Measurements from ENCODE around the gene C22orf15.

C22orf15 gene

GRCh38 chr22:23789638-23790037 is 26.8 kb downstream of the C22orf15 start:
- no peak for FAIRE-seq

GRCh38 chr22:23790819-23791737 is 28.3 kb downstream of the C22orf15 start:
- no peak for FAIRE-seq

- FAIRE-seq: no peak
Observed at GRCh38 chr22:23791738-23792645, 29.2 kb downstream of the C22orf15 start.

GRCh38 chr22:23793326-23793725 is 30.5 kb downstream of the C22orf15 start:
- no peak for FAIRE-seq

GRCh38 chr22:23796461-23796860 is 33.7 kb downstream of the C22orf15 start:
- no peak for FAIRE-seq

GRCh38 chr22:23800297-23801237 is 37.8 kb downstream of the C22orf15 start:
- FAIRE-seq: no peak

- FAIRE-seq: no peak
Observed at GRCh38 chr22:23801238-23801821, 38.5 kb downstream of the C22orf15 start.

- no peak for FAIRE-seq
Observed at GRCh38 chr22:23801886-23802377, 39.1 kb downstream of the C22orf15 start.

- FAIRE-seq: no peak
Observed at GRCh38 chr22:23803001-23803819, 40.4 kb downstream of the C22orf15 start.

GRCh38 chr22:23804781-23805291 is 42.0 kb downstream of the C22orf15 start:
- FAIRE-seq: no peak

- no peak for FAIRE-seq
Observed at GRCh38 chr22:23806837-23807236, 44.0 kb downstream of the C22orf15 start.

- FAIRE-seq: no peak
Observed at GRCh38 chr22:23812378-23812777, 49.6 kb downstream of the C22orf15 start.

Measured in colon (tissue), 2 donors.